Measurements from ENCODE around the gene LSR. TPM values are rescaled to one million over a fixed set of nuclear protein-coding genes. Genes with fewer than 3 reads are reported as not detected.
"Not testable (repeated sequence)": the region's sequence is repeated elsewhere in the genome, so short reads cannot be mapped to it uniquely, and the experiment has no call there.

The LSR gene
- total and polyA plus RNA-seq, 5 donors: 4.6 to 8.9 (median 4.8) TPM

DNA sequence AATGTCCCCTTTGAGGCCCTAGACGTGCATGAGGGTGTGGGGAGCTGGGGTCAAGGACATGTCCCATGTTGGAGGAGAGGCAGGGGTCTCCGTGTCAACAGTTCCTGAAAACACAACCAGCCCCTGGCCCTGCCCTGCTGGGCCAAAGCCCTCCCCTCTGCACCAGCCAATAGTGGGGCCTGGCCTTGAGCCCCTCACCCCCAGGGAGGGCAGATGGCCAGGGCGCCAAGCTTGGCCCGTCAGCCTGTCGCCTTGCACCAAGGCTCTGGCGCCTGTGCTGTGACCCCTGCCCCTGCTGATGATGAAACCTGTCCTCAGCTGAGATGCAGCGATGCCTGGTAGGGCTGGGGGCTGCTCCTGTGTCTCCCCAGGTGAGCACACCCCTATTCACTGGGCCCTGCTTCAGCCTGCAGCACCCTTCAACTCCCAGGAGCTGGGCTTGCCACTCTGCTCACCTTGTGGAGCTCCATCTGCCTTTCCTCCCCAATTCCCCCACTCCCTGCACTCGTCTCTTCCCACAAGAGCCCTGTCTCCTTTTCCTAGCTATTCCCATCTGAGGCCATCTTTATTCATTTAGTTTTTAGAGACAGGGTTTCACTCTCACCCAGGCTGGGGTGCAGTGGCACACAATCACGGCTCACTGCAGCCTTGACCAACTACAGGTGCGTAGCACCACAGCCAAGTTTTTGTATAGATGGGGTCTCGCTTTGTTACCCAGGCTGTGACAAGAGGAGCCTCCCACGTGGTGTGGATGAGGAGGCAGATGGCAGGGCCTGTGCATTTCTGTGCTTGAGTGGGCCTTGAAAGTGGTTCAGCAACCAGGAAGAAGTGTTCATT, 31.4 kb downstream of the LSR start:
- Histone ChIP-seq H3K4me3 (ENCODE audit: low read length) (no peak overlapping the region), H3K27ac (ENCODE audit: low read length) (peak overlapping the region; percentile 59), H3K27me3 (ENCODE audit: control insufficient read depth, insufficient read depth) (no peaks in the 10 kb centered on the region), H3K4me1 (ENCODE audit: control insufficient read depth, insufficient read depth, low read length) (peaks cover 7% of the 10 kb centered on the region), H3K9me3 (ENCODE audit: control insufficient read depth, low read length) (no peaks in the 10 kb centered on the region)
- 33% methylated on average over 12 of the region's 12 CpGs for WGBS
- peak; percentile 63 to 67 for ATAC-seq
- intact Hi-C loops (cut with DNase I): loop anchor here in 1 of 4 donors (10.0 kb wide), 1 partner anchor 215 kb away; the partner anchor contains the start of gene KRTDAP
- DNase-seq: peak; percentile 58 to 91 (median 80)

DNA sequence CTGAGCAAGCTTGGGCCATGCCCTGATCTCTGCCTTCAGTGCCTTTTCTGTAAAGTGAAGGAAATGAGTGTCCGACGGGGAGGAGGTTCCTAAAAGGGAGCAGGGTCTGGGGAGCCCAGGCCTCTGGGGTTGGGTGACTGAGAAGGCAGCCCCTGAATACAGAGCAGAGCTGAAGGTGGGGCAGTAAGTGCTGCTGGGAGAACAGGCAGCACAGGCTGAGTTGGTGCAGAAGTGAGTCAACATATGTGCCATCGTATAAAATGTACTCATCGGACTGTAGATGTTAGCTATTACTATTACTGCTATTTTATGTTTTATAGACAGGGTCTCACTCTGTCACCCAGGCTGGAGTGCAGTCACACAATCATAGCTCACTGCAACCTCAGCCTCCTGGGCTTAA, 32.5 kb downstream of the LSR start:
- Histone ChIP-seq H3K4me1 (ENCODE audit: control insufficient read depth, insufficient read depth, low read length) (peaks cover 7% of the 10 kb centered on the region), H3K27me3 (ENCODE audit: control insufficient read depth, insufficient read depth) (no peaks in the 10 kb centered on the region), H3K27ac (ENCODE audit: low read length) (peak overlapping the region; percentile 4), H3K4me3 (ENCODE audit: low read length) (no peak overlapping the region), H3K9me3 (ENCODE audit: control insufficient read depth, low read length) (no peaks in the 10 kb centered on the region)
- intact Hi-C loops (cut with DNase I): no loop called here
- DNase-seq: no peak
- WGBS: 69% methylated on average over 4 of the region's 4 CpGs
- no peak for ATAC-seq

DNA sequence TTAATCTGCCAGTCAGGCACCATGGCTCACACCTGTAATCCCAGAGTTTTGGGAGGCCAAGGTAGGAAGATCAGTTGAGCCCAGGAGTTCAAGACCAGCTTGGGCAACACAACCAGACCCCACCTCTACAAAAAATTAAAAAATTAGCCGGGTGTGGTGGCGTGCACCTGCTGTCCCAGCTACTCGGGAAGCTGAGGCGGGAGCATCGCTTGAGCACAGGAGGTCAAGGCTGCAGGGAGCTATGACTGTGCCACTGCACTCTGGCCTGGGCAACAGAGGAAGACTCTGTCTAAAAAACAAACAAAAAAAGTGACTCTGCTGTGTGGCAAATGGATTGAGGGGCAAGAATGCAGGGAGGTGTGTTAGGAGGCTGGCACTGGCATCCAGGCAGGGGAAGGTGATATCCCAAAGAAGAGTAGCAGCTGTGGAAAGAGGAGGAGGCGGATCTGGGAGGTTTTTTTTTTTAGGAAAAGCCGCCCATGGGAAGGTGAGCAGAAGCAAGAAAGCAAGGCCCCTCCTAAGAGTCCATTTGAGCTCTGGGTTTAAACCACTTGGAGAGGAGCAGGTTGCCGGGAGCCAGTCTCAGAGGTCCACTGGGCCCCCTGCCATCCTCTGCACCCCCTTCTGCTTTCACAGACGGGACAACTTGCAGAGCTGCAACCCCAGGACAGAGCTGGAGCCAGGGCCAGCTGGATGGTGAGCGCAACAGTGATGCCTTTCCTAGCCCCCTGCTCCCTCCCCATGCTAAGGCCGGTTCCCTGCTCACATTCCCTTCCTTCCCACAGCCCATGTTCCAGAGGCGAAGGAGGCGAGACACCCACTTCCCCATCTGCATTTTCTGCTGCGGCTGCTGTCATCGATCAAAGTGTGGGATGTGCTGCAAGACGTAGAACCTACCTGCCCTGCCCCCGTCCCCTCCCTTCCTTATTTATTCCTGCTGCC, 35.6 kb downstream of the LSR start:
- H3K27me3 ChIP-seq (ENCODE audit: control insufficient read depth, insufficient read depth): no peaks in the 10 kb centered on the region
- no peaks in the 10 kb centered on the region for H3K9me3 ChIP-seq (ENCODE audit: control insufficient read depth, low read length)
- WGBS: 65% methylated on average over 17 of the region's 17 CpGs
- DNase-seq (peak in 1 of 3 donors; percentile 9), ATAC-seq (no peak)
- peaks cover 7% of the 10 kb centered on the region for H3K4me1 ChIP-seq (ENCODE audit: control insufficient read depth, insufficient read depth, low read length)
- H3K4me3 ChIP-seq (ENCODE audit: low read length): no peak overlapping the region
- H3K27ac ChIP-seq (ENCODE audit: low read length): no peak overlapping the region
- intact Hi-C loops (cut with DNase I): no loop called here

DNA sequence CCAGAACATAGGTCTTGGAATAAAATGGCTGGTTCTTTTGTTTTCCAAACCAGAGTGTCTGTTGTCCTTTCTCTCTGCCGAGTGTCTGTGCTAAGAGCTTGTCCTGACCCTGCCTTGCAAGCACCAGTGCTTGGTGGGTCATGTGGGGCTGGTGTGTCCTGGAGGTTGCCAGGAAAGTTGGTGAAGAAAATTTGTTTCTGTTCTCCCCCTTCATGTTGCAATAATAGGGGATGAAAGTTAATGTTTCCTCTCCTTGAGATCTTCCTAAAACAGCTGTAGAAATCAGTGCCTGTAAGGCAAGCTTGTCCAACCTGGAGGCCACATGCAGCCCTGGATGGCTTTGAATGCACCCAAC, 36.3 kb downstream of the LSR start:
- intact Hi-C loops (cut with DNase I): no loop called here
- ATAC-seq: no peak
- Histone ChIP-seq H3K9me3 (ENCODE audit: control insufficient read depth, low read length) (no peaks in the 10 kb centered on the region), H3K4me3 (ENCODE audit: low read length) (no peak overlapping the region), H3K27ac (ENCODE audit: low read length) (no peak overlapping the region), H3K27me3 (ENCODE audit: control insufficient read depth, insufficient read depth) (no peaks in the 10 kb centered on the region), H3K4me1 (ENCODE audit: control insufficient read depth, insufficient read depth, low read length) (peaks cover 6% of the 10 kb centered on the region)
- WGBS: 21% methylated on average over 1 of the region's 1 CpG
- DNase-seq: no peak

DNA sequence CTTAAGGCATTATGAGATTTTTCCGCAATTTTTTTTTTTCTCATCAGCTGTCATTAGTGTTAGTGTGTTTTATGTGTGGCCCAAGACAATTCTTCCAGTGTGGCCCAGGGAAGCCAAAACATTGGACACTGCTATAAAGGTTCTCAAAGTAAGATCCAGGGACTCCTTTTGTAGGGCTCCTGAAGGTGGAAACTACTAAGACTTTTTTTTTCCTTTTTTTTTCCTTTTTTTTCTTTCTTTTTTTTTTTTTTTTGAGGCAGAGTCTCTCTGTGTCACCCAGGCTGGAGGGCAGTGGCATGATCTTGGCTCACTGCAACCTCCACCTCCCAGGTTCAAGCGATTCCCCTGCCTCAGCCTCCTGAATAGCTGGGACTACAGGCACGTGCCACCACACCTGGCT, 36.7 kb downstream of the LSR start:
- H3K4me3 ChIP-seq (ENCODE audit: low read length); intact Hi-C loops (cut with DNase I); H3K27me3 ChIP-seq (ENCODE audit: control insufficient read depth, insufficient read depth); ATAC-seq; DNase-seq; H3K9me3 ChIP-seq (ENCODE audit: control insufficient read depth, low read length); H3K4me1 ChIP-seq (ENCODE audit: control insufficient read depth, insufficient read depth, low read length); H3K27ac ChIP-seq (ENCODE audit: low read length): not testable (repeated sequence)
- WGBS: 90% methylated on average over 3 of the region's 3 CpGs

DNA sequence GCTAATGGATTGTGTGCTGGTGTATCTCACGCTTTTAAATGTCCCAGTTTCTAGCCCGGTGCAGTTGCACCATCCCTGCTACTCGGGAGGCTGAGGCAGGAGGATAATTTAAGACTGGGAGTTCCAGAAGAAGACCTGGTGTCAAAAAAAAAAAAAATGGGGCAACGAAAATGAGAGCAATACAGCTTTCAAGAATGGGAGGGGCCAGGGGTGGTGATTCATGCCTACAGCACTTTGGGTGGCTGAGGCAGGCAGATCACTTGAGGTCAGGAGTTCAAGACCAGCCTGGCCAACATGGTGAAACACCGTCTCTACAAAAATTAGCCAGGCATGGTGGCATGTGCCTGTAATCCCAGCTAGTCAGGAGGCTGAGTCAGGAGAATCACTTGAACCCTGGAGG, 37.3 kb downstream of the LSR start:
- WGBS: 73% methylated on average over 5 of the region's 5 CpGs

DNA sequence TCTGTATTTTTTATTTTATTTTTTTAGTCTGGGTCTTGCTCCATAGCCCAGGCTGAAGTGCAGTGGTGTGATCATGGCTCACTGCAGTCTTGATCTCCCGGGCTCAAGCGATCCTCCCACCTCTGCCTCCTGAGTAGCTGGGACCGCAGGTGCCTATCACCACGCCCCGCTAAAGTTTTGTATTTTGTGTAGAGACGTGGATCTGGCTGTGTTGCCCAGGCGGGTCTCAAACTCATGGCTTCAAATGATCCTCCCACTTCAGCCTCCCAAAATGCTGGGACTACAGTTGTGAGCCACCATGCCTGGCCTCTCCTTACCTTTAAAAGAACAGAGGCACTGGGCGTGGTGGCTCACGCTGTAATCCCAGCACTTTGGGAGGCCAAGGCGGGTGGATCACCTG, 38.9 kb downstream of the LSR start:
- DNase-seq (no peak), ATAC-seq (no peak)
- 90% methylated on average over 10 of the region's 10 CpGs for WGBS
- Histone ChIP-seq H3K4me1 (ENCODE audit: control insufficient read depth, insufficient read depth, low read length) (no peaks in the 10 kb centered on the region), H3K27me3 (ENCODE audit: control insufficient read depth, insufficient read depth) (no peaks in the 10 kb centered on the region), H3K9me3 (ENCODE audit: control insufficient read depth, low read length) (no peaks in the 10 kb centered on the region), H3K4me3 (ENCODE audit: low read length) (no peak overlapping the region), H3K27ac (ENCODE audit: low read length) (no peak overlapping the region)
- intact Hi-C loops (cut with DNase I): no loop called here

More for the DNA sequence above, 37.3 kb downstream of the LSR start:
- H3K9me3 ChIP-seq (ENCODE audit: control insufficient read depth, low read length); H3K4me3 ChIP-seq (ENCODE audit: low read length); DNase-seq; H3K4me1 ChIP-seq (ENCODE audit: control insufficient read depth, insufficient read depth, low read length); H3K27ac ChIP-seq (ENCODE audit: low read length); H3K27me3 ChIP-seq (ENCODE audit: control insufficient read depth, insufficient read depth); ATAC-seq; intact Hi-C loops (cut with DNase I): not testable (repeated sequence)

DNA sequence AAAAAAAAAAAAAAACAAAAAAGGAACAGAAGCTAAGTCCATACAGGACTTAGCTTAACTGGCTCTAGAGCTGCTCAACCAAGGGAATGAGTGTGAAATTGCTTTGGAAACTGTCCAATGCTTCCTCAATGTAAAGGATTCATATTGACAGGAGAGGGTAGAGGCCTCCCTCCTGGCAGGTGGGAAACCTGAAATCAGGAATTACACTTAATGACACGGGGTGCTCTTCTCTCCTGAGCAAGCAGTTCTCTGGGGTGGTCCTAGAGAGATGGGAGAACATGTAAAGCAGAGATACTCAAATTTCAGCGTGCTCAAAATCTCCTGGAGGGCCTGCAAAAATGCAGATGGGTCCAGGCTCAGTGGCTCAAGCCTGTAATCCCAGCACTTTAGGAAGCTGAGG, 39.5 kb downstream of the LSR start:
- ATAC-seq (no peak), DNase-seq (no peak)
- intact Hi-C loops (cut with DNase I): no loop called here
- H3K27ac ChIP-seq (ENCODE audit: low read length): no peak overlapping the region
- no peaks in the 10 kb centered on the region for H3K27me3 ChIP-seq (ENCODE audit: control insufficient read depth, insufficient read depth)
- H3K4me3 ChIP-seq (ENCODE audit: low read length): no peak overlapping the region
- no peaks in the 10 kb centered on the region for H3K9me3 ChIP-seq (ENCODE audit: control insufficient read depth, low read length)
- WGBS: 57% methylated on average over 2 of the region's 2 CpGs
- H3K4me1 ChIP-seq (ENCODE audit: control insufficient read depth, insufficient read depth, low read length): no peaks in the 10 kb centered on the region

DNA sequence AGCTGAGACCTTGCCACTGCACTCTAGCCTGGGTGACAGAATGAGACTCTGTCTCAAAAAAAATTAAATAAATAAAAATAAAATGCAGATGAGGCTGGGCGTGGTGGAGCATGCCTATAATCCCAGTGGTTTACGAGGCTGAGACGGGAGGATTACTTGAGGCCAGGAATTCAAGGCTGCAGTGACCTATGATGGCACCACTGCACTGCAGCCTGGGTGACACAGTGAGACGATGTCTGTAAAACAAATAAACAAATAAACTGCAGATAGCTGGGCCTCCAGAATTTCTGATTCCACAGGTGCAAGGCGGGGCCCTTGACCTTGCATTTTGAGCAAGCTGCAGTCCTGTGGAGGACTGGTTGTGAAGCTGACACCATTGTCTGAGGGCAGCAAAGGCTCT, 40.1 kb downstream of the LSR start:
- no peaks in the 10 kb centered on the region for H3K27me3 ChIP-seq (ENCODE audit: control insufficient read depth, insufficient read depth)
- H3K27ac ChIP-seq (ENCODE audit: low read length): no peak overlapping the region
- H3K4me1 ChIP-seq (ENCODE audit: control insufficient read depth, insufficient read depth, low read length): no peaks in the 10 kb centered on the region
- DNase-seq (peak in 1 of 3 donors; percentile 18), ATAC-seq (no peak)
- H3K4me3 ChIP-seq (ENCODE audit: low read length): no peak overlapping the region
- 84% methylated on average over 5 of the region's 5 CpGs for whole genome bisulfite sequencing
- intact Hi-C loops (cut with DNase I): no loop called here
- H3K9me3 ChIP-seq (ENCODE audit: control insufficient read depth, low read length): no peaks in the 10 kb centered on the region

DNA sequence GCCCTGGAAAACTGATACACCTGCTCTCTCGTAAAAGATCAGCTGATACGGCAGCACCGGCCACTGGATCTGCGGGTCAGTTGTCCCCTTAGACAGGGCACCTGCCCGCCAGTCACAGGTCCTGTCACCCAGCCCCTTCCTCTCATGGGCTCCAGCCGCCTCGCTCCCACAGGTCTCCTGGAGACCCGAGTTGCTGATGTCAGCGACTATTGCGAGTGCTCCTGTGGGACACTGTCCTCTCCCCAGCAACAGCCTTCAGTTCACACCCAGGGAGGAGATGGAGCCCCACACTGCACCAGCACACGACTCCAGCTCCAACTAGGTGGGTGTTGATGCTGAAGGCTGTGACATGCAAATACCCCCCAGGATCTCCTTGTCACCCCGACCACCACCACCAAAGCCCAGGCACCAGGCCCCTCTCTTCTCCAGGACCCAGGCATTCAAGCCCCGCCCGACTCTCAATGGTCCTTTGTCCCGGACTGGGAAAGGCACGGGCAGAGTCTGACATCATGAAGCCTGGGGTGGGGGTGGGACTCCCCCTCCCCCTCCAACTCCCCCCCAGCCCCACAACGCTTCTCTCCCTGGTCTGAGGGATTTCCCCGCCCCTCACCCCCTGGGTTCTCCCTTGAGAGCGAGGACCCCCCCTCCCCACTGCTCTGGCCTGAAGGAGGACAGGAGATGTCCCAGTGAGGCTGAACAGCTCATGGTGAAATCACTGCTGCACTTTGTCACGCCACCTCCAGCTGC, 41.8 kb downstream of the LSR start:
- intact Hi-C loops (cut with DNase I): no loop called here
- Histone ChIP-seq H3K9me3 (ENCODE audit: control insufficient read depth, low read length) (no peaks in the 10 kb centered on the region), H3K27ac (ENCODE audit: low read length) (no peak overlapping the region), H3K4me1 (ENCODE audit: control insufficient read depth, insufficient read depth, low read length) (no peaks in the 10 kb centered on the region), H3K27me3 (ENCODE audit: control insufficient read depth, insufficient read depth) (no peaks in the 10 kb centered on the region), H3K4me3 (ENCODE audit: low read length) (no peak overlapping the region)
- ATAC-seq (no peak), DNase-seq (peak in 1 of 3 donors; percentile 37)
- WGBS: 69% methylated on average over 20 of the region's 20 CpGs

Measured in right cardiac atrium (tissue), 5 donors.